GM23248 (cell line): ENCODE results near the gene TET3. TPM values are rescaled to one million over a fixed set of nuclear protein-coding genes. Genes with fewer than 3 reads are reported as not detected.

Experiments used
- DNase-seq: peaks from one replicate; pipeline ENCODE4 v3.0.0-alpha.2; 2015
- H2AFZ ChIP-seq: fragments of 200-600 bp; sonication (generic); 2 replicates; pipeline ENCODE4 v1.6.1; 2016; ENCODE audit warnings: antibody characterized with exemption
- H3F3A ChIP-seq: fragments of 200-600 bp; sonication (generic); 2 replicates; pipeline ENCODE4 v1.6.1; 2016; ENCODE audit warnings: mild to moderate bottlenecking, antibody characterized with exemption, mixed run types; ENCODE audit not compliant: insufficient read depth
- H3K27ac ChIP-seq: fragments of 200-600 bp; sonication (generic); 2 replicates; pipeline ENCODE4 v1.5.1; 2016; ENCODE audit warnings: mild to moderate bottlenecking
- H3K27me3 ChIP-seq: fragments of 200-600 bp; sonication (generic); replicated peaks from 2 replicates; pipeline ENCODE4 v1.6.1; 2016; ENCODE audit warnings: mild to moderate bottlenecking; ENCODE audit not compliant: insufficient read depth
- H3K36me3 ChIP-seq: fragments of 200-600 bp; sonication (generic); 2 replicates; pipeline ENCODE4 v1.6.1; 2016; ENCODE audit warnings: low read depth, mild to moderate bottlenecking
- H3K4me1 ChIP-seq: fragments of 200-600 bp; sonication (generic); 2 replicates; pipeline ENCODE4 v1.6.1; 2016; ENCODE audit warnings: mild to moderate bottlenecking; ENCODE audit not compliant: insufficient read depth
- H3K4me2 ChIP-seq: fragments of 200-600 bp; sonication (generic); one replicate; pipeline ENCODE4 v1.6.1; 2016; ENCODE audit warnings: mild to moderate bottlenecking; ENCODE audit not compliant: unreplicated experiment
- H3K4me3 ChIP-seq: fragments of 200-600 bp; sonication (generic); 2 replicates; pipeline ENCODE4 v1.5.1; 2016; ENCODE audit warnings: mild to moderate bottlenecking
- H3K79me2 ChIP-seq: fragments of 200-600 bp; sonication (generic); 2 replicates; pipeline ENCODE4 v1.6.1; 2016; ENCODE audit warnings: mild to moderate bottlenecking; ENCODE audit not compliant: insufficient read depth
- H3K9ac ChIP-seq: fragments of 200-600 bp; sonication (generic); 2 replicates; pipeline ENCODE4 v1.6.1; 2016; ENCODE audit warnings: mild to moderate bottlenecking
- H3K9me2 ChIP-seq: fragments of 200-600 bp; sonication (generic); 2 replicates; pipeline ENCODE4 v1.6.1; 2016; ENCODE audit warnings: mixed run types, mild to moderate bottlenecking, moderate library complexity; ENCODE audit not compliant: insufficient read depth
- H3K9me3 ChIP-seq: fragments of 200-600 bp; sonication (generic); one replicate; pipeline ENCODE4 v1.6.1; 2017; ENCODE audit warnings: low read depth
- H4K20me1 ChIP-seq: fragments of 200-600 bp; sonication (generic); 2 replicates; pipeline ENCODE4 v1.6.0; 2016; ENCODE audit not compliant: insufficient read depth
- EZH2 ChIP-seq: fragments of 200-600 bp; sonication (generic); IDR thresholded peaks from 2 replicates; pipeline ENCODE4 v1.6.1; 2018; ENCODE audit warnings: antibody characterized with exemption, mild to moderate bottlenecking; ENCODE audit not compliant: insufficient read depth, poor library complexity, severe bottlenecking
- EZH2phosphoT487 ChIP-seq: fragments of 200-600 bp; sonication (generic); IDR thresholded peaks from 2 replicates; pipeline ENCODE4 v1.6.1; 2018; ENCODE audit warnings: antibody characterized with exemption, moderate library complexity, mild to moderate bottlenecking, low read depth; ENCODE audit not compliant: insufficient read depth
- WGBS, 2 experiments: methylation state at CpG; one replicate each; pipeline ENCODE4 v1.1.6; 2015 to 2017; ENCODE audit warnings: low lambda C conversion rate in 2 of 2, low coverage in 1 of 2; ENCODE audit errors: missing lambda C conversion rate in 2 of 2; 5-methylcytosine and 5-hydroxymethylcytosine counted together
- in situ Hi-C: fragments of 300-500 bp; cut with MboI; formaldehyde crosslinking; loops from 2 replicates; pipeline ENCODE4 v1.15.0; 2020
- polyA plus RNA-seq: library from polyadenylated mRNA; unstranded; fragments of >200 nt; fragmentation: Nextera tagmentation; extraction: Ambion mirVana; gene quantifications from 2 replicates; pipeline ENCODE4 v1.2.1, GENCODE V29; 2016
- total RNA-seq: library from RNA; depleted of rRNA; stranded (reverse); fragments of >200 nt; shearing (Covaris generic); gene quantifications from 2 replicates; pipeline ENCODE4 v1.2.3, GENCODE V29; 2014

TET3 gene
- total and polyA plus RNA-seq, 2 experiments from 2014 or later: 1.3 to 4.3 TPM

GRCh38 chr2:73944714-73945113 lies 40.0 kb upstream of the TET3 start:
- no peak overlapping the region for H3K4me2 ChIP-seq
- no peak for DNase-seq
- in situ Hi-C loops: no loop called here
- peaks cover 41% of the 10 kb centered on the region for H3K36me3 ChIP-seq
- H3K4me1 ChIP-seq: peaks cover 7% of the 10 kb centered on the region; the same call in 1 of the 2 replicates
- H3K4me3 ChIP-seq: no peak overlapping the region
- H3K9me3 ChIP-seq: no peaks in the 10 kb centered on the region
- H3K79me2 ChIP-seq: peaks cover 79% of the 10 kb centered on the region
- H3K9ac ChIP-seq: no peak overlapping the region
- TF ChIP-seq EZH2phosphoT487: no peak
- TF ChIP-seq EZH2: no peak
- no peak overlapping the region for H2AFZ ChIP-seq
- no peak overlapping the region for H3K27ac ChIP-seq
- no peaks in the 10 kb centered on the region for H3K9me2 ChIP-seq
- H4K20me1 ChIP-seq: peaks cover 38% of the 10 kb centered on the region
- 88 to 95% methylated on average over 4 of the region's 4 CpGs for WGBS, 2 experiments
- no peaks in the 10 kb centered on the region for H3K27me3 ChIP-seq
- H3F3A ChIP-seq: peaks cover 15% of the 10 kb centered on the region

- H3K4me1 ChIP-seq: no peaks in the 10 kb centered on the region
- TF ChIP-seq EZH2 (no peak), EZH2phosphoT487 (no peak)
- peaks cover 50% of the 10 kb centered on the region for H3K36me3 ChIP-seq
- DNase-seq: no peak
- H3K9me2 ChIP-seq: no peaks in the 10 kb centered on the region
- no peak overlapping the region for H3K4me2 ChIP-seq
- no peak overlapping the region for H2AFZ ChIP-seq
- H3K9ac ChIP-seq: no peak overlapping the region
- peaks cover 24% of the 10 kb centered on the region; the same call in 1 of the 2 replicates for H4K20me1 ChIP-seq
- no peak overlapping the region for H3K4me3 ChIP-seq
- no peaks in the 10 kb centered on the region for H3F3A ChIP-seq
- H3K27me3 ChIP-seq: no peaks in the 10 kb centered on the region
- WGBS, 2 experiments: 94 to 100% methylated on average over 1 of the region's 1 CpG
- no peak overlapping the region for H3K27ac ChIP-seq
- in situ Hi-C loops: no loop called here
- H3K9me3 ChIP-seq: no peaks in the 10 kb centered on the region
- peaks cover 66% of the 10 kb centered on the region for H3K79me2 ChIP-seq
Observed at GRCh38 chr2:73946215-73946614, 38.5 kb upstream of the TET3 start.

DNA sequence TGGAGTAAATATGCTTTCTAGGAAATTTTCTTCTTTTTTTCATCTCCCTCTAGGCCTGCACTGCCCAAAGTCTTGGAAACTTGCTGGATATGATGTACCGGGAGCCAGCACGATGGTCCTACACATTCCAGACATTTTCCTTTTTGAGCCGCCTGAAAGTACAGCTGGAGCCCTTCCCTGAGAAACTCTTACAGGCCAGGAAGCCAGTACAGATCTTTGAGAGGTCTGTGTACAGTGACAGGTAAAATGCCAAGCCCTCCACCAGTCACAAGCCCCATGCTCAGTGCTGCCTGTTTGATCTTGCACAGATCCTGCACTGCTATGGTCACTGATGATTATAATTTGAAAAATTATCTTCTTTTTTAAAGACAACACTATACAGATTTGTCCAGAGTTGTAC lies 38.0 kb upstream of the TET3 start:
- Histone ChIP-seq H2AFZ (no peak overlapping the region), H3K27me3 (no peaks in the 10 kb centered on the region), H3K9me2 (no peaks in the 10 kb centered on the region), H4K20me1 (peaks cover 24% of the 10 kb centered on the region), H3K9ac (no peak overlapping the region), H3K4me2 (no peak overlapping the region), H3K36me3 (peaks cover 55% of the 10 kb centered on the region), H3K4me1 (no peaks in the 10 kb centered on the region), H3K79me2 (peaks cover 62% of the 10 kb centered on the region), H3K9me3 (no peaks in the 10 kb centered on the region), H3F3A (no peaks in the 10 kb centered on the region), H3K4me3 (no peak overlapping the region), H3K27ac (no peak overlapping the region)
- TF ChIP-seq EZH2 (no peak), EZH2phosphoT487 (no peak)
- WGBS, 2 experiments: 82 to 100% methylated on average over 3 of the region's 3 CpGs
- in situ Hi-C loops: no loop called here
- no peak for DNase-seq

- DNase-seq: no peak
- in situ Hi-C loops: no loop called here
- Histone ChIP-seq H2AFZ (no peak overlapping the region), H3K4me3 (no peak overlapping the region), H3K9ac (no peak overlapping the region), H3K4me2 (no peak overlapping the region), H3K4me1 (0 out of 2 replicates have a peak, but pooled peaks cover 3% of the 10 kb centered on the region), H4K20me1 (peaks cover 27% of the 10 kb centered on the region), H3K27ac (no peak overlapping the region), H3K27me3 (no peaks in the 10 kb centered on the region), H3K36me3 (peaks cover 61% of the 10 kb centered on the region), H3F3A (no peaks in the 10 kb centered on the region), H3K79me2 (peaks cover 55% of the 10 kb centered on the region), H3K9me3 (no peaks in the 10 kb centered on the region), H3K9me2 (no peaks in the 10 kb centered on the region)
- TF ChIP-seq EZH2phosphoT487 (no peak), EZH2 (no peak)
- WGBS, 2 experiments: 91 to 94% methylated on average over 5 of the region's 5 CpGs
Observed at GRCh38 chr2:73947412-73948018, 37.2 kb upstream of the TET3 start.

DNA sequence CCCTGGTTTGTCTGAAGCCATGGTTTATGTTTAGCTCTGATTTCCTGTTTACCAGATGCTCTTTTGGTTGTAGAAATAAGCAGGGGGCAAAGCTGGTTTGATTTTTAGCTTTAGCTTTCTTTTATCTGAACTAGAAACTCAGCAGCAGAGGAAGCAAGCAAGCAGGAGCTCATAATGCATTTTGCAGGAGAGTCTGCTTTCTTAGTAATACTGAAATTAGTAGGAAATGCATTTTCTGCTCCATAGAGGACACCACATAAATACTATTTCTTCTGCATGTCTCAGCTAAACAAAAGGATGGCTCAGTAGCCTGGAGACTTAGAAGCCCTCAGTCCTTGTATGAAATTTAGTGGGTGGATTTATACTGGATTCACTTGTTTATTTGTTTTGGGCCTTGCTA lies 34.9 kb upstream of the TET3 start:
- Histone ChIP-seq H3K36me3 (peaks cover 66% of the 10 kb centered on the region), H3K9me3 (no peaks in the 10 kb centered on the region), H3F3A (no peaks in the 10 kb centered on the region), H3K4me3 (no peak overlapping the region), H3K4me1 (0 out of 2 replicates have a peak, but pooled peaks cover 3% of the 10 kb centered on the region), H2AFZ (no peak overlapping the region), H3K9ac (no peak overlapping the region), H4K20me1 (peaks cover 16% of the 10 kb centered on the region), H3K9me2 (no peaks in the 10 kb centered on the region), H3K27ac (no peak overlapping the region), H3K27me3 (no peaks in the 10 kb centered on the region), H3K4me2 (no peak overlapping the region), H3K79me2 (peaks cover 32% of the 10 kb centered on the region)
- TF ChIP-seq EZH2 (no peak), EZH2phosphoT487 (no peak)
- in situ Hi-C loops: no loop called here
- DNase-seq: no peak
